HG03432 (cell line): ENCODE measurements around the gene POLR2J.
A peak's percentile ranks its signal among the peaks of the same experiment; 100 is the strongest.
"Not testable (repeated sequence)": the region's sequence is repeated elsewhere in the genome, so short reads cannot be mapped to it uniquely, and the experiment has no call there.

Source experiments
- ATAC-seq: cut with Tn5 transposase; IDR thresholded peaks from one replicate; pipeline ENCODE4 v1.9.1; 2021; ENCODE audit warnings: mild to moderate bottlenecking, moderate library complexity; ENCODE audit not compliant: unreplicated experiment

POLR2J gene

GRCh38 chr7:102478314-102479208, at the start of gene POLR2J:
POLR2J (minus strand) TSS chr7:102478922; CDS start chr7:102478860, 62 bp downstream.
- ATAC-seq: peak; percentile 88

DNA sequence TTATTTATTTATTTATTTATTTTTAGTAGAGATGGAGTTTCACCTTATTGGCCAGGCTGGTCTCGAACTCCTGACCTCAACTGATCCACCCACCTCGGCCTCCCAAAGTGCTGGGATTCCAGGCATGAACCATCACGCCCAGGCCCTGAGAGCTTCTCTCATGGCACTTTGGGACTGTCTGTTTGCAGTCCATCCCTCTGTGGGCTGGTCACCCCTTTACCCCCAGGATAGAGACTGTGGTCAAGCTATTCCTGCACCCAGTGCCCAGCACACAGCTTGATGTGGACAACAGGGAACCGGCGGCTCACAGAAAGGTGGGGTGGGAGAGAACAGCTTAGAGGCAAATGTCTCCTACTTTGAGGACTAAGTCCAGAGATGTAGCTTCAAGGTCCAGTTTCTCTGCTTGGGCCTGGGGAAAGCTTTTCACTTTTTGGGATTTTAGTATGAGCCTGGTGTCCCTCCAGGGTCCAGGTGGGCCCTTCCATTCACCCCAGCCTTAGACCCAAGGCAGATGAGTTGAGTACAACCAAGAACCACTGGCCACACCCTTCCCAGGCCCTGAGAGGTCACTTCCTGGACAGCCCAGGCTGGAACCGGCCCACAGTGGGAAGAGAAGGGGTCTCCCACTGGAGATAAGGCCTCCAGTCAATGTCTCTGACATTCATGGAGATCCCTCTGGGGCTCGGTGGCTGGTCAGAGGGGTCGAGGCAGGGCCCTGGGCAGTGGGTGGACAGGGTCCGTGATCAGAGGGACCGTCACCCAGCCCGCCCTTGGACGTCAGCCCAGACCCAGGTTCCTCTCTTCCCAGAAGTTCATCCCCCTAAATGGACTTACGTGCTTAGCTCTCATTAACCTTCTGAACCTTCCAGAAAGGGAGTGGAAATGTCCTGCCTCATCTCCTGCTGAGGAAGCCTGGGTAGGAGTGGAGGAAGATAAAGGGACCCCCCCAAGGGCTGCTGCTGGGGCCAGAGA, 49.4 kb upstream of the POLR2J start:
- ATAC-seq: not testable (repeated sequence)

DNA sequence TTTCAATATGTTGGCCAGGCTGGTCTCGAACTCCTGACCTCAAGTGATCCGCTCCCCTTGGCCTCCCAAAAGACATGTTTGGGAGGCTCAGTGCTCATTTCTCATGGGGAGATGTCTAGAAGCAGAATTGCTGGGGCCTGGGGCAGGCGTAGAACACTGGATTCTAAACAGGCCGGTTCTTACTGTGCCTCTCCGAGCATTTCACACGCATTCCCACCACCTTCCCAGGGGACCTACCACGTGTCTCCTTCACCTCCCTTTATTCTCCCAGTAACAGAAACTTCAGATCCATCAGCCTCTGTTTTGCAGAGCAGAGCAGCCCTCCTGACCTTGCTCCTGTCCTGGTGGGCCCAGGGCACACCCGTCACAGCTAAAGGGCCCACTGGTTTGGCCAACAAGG, 48.5 kb upstream of the POLR2J start:
- not testable (repeated sequence) for ATAC-seq

- ATAC-seq: not testable (repeated sequence)
Observed at GRCh38 chr7:102524803-102525202, 46.1 kb upstream of the POLR2J start.

- not testable (repeated sequence) for ATAC-seq
Observed at GRCh38 chr7:102520797-102521196, 42.1 kb upstream of the POLR2J start.

DNA sequence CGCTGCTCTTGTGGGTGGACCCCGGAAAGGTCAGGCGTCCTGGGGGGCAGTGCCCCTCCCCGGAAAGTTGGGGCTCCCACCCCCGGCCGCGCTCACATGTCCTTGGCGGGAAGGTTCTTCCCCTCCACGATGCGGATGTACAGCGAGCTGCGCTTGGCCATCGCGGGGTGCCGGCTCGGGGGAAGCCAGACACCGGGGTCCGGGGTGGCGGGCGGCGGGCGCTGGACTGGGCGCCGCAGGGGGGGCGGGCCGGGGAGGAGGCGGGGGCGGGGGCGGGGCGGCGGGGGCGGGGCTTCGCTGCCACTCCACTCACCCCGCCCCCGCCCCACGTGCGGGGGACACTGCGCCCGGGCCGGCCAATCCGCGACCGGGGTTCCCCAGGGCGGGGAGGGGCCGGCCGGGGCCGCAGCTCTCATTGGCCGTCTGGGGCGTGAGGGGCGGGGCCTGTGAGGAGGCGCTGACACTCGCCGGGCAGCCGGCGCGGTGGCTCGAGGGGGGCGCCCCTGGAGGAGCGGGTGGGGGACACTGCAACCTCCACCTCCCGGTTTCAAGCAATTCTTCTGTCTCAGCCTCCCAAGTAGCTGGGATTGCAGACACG, 38.9 kb upstream of the POLR2J start, which contains the start of gene RASA4B:
Gene RASA4B, minus strand, starts transcription at position 228 of the 598 bp plus-strand sequence. Its CDS starts 67 bp downstream, at position 161.
- peak; percentile 77 for ATAC-seq

DNA sequence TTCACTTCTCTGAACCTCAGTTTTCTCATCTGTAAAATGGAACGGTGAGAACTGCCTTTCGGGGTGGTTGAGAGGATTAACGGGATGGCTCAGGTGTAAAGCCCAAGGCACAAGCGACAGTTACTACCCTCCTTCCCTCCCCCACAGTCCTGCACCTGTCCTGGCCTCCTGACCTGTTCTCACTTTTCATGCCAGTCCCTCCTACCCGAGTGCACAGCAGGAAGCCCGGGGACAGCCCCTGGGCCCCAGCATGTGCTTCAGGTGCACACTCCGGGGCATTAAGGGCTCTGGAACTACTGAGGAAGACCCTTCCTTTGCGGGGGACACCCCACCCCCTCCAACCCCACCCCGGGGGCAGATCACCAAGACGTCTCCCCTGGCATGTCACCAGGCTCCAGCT, 38.2 kb upstream of the POLR2J start:
- ATAC-seq: not testable (repeated sequence)

DNA sequence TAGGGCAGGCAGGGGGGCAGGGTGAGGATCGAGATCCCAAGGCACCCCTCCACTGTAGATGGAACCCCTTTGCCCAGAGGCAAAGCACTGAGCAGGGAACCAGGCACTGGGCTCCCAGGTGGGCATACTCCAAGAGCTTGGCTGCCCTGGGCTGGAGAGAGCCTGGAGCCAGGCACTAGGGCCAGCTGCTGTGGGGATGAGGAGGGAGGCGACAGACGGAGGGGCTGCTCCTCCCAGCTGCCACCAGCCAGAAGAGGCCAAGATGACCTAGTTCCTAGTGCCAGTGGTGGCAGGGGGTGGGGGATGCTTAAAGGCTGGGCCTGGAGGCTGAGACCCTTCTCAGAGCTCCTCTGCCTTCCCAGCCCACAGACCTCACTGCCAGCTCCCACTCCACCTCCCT, 37.2 kb upstream of the POLR2J start:
- not testable (repeated sequence) for ATAC-seq

GRCh38 chr7:102514881-102515721, 36.4 kb upstream of the POLR2J start:
- peak; percentile 65 for ATAC-seq

DNA sequence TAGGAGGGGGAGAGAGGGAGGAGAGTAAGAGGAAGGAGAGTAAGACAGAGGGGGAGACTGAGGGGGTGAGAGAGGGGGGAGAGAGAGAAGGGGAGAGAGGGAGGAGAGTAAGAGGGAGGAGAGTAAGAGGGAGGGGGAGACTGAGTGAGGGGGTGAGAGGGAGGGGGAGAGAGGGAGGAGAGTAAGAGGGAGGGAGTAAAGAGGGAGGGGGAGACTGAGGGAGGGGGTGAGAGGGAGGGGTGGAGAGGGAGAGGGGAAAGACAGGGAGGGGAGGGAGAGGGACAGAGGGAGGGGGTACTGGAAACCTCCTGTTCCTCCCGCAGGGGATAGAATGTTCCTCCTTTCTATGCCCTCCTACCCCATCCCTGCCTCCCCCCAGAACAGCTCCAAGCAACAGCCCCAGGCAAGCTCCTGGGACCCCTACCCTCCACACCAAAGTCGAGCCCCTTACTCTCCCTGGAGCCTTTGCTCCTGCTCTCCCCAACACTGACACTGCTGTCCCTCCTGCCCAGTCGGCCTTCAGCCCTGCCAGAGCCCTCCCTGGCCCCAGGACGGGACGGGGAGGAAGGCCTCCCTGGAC, 34.0 kb upstream of the POLR2J start:
- ATAC-seq: not testable (repeated sequence)

DNA sequence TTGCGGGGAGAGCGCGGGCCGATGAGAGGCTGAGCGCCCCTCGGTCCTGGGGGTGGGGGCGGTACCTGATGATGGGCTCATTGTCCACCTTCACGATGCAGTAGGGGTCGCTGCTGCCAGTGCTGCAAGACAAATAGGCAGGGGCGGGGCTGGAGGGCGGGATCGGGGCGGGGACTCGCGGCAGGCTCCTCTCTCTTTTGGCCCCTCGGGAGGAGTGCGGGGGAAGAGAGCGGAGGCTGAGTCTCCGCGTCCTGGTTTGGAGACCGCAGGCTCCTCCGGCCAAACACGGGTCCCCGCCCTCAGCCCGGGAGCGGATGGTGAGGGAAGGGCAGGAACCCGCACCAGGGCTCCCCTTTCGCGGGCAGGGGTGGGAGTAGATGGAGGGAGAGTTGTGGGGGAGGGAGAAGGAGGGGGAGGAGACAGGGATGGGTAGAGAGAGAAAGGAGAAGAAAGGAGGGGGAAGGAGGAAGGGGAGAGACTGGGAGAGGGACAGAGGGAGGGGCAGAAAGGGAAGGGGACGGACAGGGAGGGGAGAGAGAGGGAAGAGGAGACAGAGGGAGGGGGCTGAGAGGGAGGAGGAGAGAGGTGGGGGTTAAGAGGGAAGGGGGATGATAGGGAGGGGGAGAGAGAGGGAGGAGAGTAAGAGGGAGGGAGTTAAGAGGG, 33.3 kb upstream of the POLR2J start:
- peak; percentile 43 for ATAC-seq

DNA sequence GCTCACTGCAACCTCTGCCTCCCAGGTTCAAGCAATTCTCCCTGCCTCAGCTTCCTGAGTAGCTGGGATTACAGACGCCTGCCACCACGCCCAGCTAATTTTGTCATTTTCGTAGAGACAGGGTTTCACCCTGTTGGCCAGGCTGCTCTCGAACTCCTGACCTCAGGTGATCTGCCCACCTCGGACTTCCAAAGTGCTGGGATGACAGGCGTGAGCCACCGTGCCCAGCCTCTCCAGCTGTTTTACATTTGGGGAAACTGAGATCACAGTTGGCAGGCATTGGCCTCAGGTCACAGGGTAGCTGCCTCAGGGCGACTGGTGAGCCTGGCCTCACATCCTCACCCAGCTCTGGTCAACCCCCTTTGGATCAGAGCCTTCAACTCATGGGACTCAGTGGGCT, 31.9 kb upstream of the POLR2J start:
- ATAC-seq: not testable (repeated sequence)

GRCh38 chr7:102507410-102508088, 28.8 kb upstream of the POLR2J start:
- ATAC-seq: not testable (repeated sequence)

DNA sequence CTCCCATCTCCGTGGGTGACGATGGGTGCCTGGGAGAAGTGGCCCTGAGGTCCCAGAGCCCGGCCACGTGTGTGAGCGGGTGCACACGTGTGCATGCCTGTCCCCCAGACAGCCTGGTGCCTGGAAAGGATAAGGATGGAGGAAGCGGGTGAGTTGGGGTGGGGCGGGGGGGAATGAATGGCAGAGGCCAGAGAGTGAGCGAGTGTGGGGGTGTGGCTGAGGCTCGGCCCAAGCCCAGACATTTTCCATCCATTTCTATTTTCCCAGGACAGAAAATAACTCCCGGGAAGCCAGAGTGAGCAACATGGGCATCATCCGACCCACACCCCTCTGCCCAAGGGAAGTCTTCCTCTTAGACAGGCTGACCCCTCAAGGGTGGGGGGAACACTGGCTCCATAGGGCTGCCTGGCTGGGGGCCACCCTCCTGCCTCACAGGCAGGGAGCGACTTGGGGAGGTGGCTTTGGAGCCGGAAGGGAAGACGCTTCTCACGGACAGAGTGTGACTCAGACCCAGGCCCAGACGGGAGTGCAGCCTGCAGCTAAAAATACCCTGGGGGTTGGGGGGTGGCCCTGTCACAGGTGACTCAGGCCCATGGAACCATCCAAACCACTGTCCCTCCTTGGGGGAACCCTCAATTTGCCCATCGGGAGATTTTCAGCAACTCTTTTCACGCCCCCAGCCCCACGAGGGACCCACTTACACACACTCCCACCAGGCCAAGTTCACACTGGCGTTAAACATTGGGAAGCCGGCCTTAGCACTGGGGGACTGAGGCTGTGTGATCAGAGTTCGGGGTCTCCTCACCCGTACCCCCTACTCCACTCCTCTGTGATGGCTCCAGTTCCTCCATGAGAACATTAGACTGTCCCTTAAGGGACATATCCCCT, 26.8 kb upstream of the POLR2J start:
- not testable (repeated sequence) for ATAC-seq

- ATAC-seq: not testable (repeated sequence)
Observed at GRCh38 chr7:102503141-102503540, 24.4 kb upstream of the POLR2J start.

DNA sequence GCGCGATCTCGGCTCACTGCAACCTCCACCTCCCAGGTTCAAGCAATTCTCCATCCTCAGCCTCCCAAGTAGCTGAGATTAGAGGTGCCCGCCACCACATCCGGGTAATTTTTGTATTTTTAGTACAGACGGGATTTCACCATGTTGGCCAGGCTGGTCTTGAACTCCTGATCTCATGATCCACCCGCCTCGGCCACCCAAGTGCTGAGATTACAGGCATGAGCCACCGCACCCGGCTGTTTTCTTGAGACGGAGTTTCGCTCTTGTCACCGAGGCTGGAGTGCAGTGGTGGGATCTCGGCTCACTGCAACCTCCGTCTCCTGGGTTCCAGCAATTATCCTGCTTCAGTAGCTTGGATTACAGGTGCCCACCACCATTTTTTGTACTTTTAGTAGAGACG, 19.6 kb upstream of the POLR2J start:
- not testable (repeated sequence) for ATAC-seq

- not testable (repeated sequence) for ATAC-seq
Observed at GRCh38 chr7:102497308-102497707, 18.6 kb upstream of the POLR2J start.
